K562 (cell line): ENCODE measurements around the gene PALMD. TPM values are rescaled to one million over a fixed set of nuclear protein-coding genes. Genes with fewer than 3 reads are reported as not detected.

ENCODE experiments used
- CTBP1 ChIP-seq: fragments of 450-650 bp; IDR thresholded peaks from 2 replicates; pipeline ENCODE4 v1.6.1; 2016; ENCODE audit warnings: borderline replicate concordance
- CXXC5 ChIP-seq: fragments of 250-450 bp; sonication (Bioruptor Pico); IDR thresholded peaks from 2 replicates; pipeline ENCODE4 v1.8.0; 2022; ENCODE audit warnings: inconsistent platforms, mild to moderate bottlenecking, moderate library complexity
- E2F3 ChIP-seq: fragments of 250-450 bp; sonication (Bioruptor Pico); IDR thresholded peaks from 2 replicates; pipeline ENCODE4 v1.4.0; 2020; ENCODE audit warnings: mild to moderate bottlenecking
- GABPB2 ChIP-seq: fragments of 250-450 bp; sonication (Bioruptor Pico); conservative IDR thresholded peaks from 2 replicates; pipeline ENCODE4 v1.5.1; 2021; ENCODE audit warnings: mild to moderate bottlenecking
- GTF2E2 ChIP-seq: fragments of 200-800 bp; sonication (Bioruptor generic); IDR thresholded peaks from 2 replicates; pipeline ENCODE4 v1.6.1; 2016; ENCODE audit warnings: missing genetic modification characterization, missing compliant biosample characterization
- HNRNPLL ChIP-seq: fragments of 200-400 bp; formaldehyde crosslinking; IDR thresholded peaks from 2 replicates; pipeline ENCODE4 v1.6.1; 2017; ENCODE audit warnings: low read length, low read depth, mild to moderate bottlenecking; ENCODE audit not compliant: poor library complexity, severe bottlenecking
- KLF1 ChIP-seq: fragments of 450-650 bp; IDR thresholded peaks from 2 replicates; pipeline ENCODE4 v1.6.1; 2016; ENCODE audit warnings: missing genetic modification characterization, missing compliant biosample characterization
- NR2C2 ChIP-seq, 2 experiments: fragments of 200-800 bp in 1 of 2; sonication (Bioruptor generic) in 1 of 2; sonication (generic) in 1 of 2; formaldehyde crosslinking in 1 of 2; IDR thresholded peaks; 2 replicates each; pipeline versions ENCODE4 v1.6.1 to v1.8.0; 2016 to 2022; ENCODE audit warnings: mild to moderate bottlenecking in 1 of 2, missing compliant biosample characterization in 1 of 2, missing genetic modification characterization in 1 of 2, missing genetic modification reagents in 1 of 2
- PHF8 ChIP-seq: fragments of 200-600 bp; sonication (generic); IDR thresholded peaks from 2 replicates; pipeline ENCODE4 v1.6.1; 2012; ENCODE audit warnings: mixed run types, mild to moderate bottlenecking, inconsistent platforms, low read length, moderate library complexity, borderline replicate concordance
- RB1 ChIP-seq: fragments of 450-650 bp; IDR thresholded peaks from 2 replicates; pipeline ENCODE4 v1.6.1; 2017; ENCODE audit warnings: low read depth, mild to moderate bottlenecking
- RBM22 ChIP-seq: fragments of 200-400 bp; formaldehyde crosslinking; IDR thresholded peaks from 2 replicates; pipeline ENCODE4 v1.6.1; 2018; ENCODE audit warnings: low read length, low read depth; ENCODE audit not compliant: poor library complexity, severe bottlenecking
- RFX1 ChIP-seq: fragments of 450-650 bp; IDR thresholded peaks from 2 replicates; pipeline ENCODE4 v1.6.1; 2016; ENCODE audit warnings: mild to moderate bottlenecking, moderate library complexity
- TAF15 ChIP-seq: fragments of 200-400 bp; formaldehyde crosslinking; IDR thresholded peaks from 2 replicates; pipeline ENCODE4 v1.6.1; 2017; ENCODE audit warnings: mild to moderate bottlenecking, low read depth, low read length, moderate library complexity
- ZKSCAN1 ChIP-seq: fragments of 150-350 bp; IDR thresholded peaks from 2 replicates; pipeline ENCODE4 v1.6.1; 2016; ENCODE audit warnings: low read depth, low read length
- ZNF143 ChIP-seq: sonication (generic); formaldehyde crosslinking; IDR thresholded peaks from 2 replicates; pipeline ENCODE4 v1.9.0; 2022; ENCODE audit warnings: mild to moderate bottlenecking, missing genetic modification reagents
- ZNF253 ChIP-seq: fragments of 250-450 bp; sonication (Bioruptor Pico); conservative IDR thresholded peaks from 2 replicates; pipeline ENCODE4 v1.6.1; 2021; ENCODE audit warnings: mild to moderate bottlenecking
- ZSCAN29 ChIP-seq: fragments of 450-650 bp; IDR thresholded peaks from 2 replicates; pipeline ENCODE4 v1.6.1; 2017
- polyA plus RNA-seq, 8 experiments: library from polyadenylated mRNA; depleted of rRNA in 4 of 8; stranded (reverse) in 5 of 8; unstranded in 3 of 8; fragments of >200 nt; fragmentation: Nextera tagmentation in 2 of 8; fragmentation: Illumina TruSeq in 1 of 8; extraction: Ambion mirVana in 2 of 8; extraction: Trizol in 1 of 8; gene quantifications; 2 replicates each; pipeline versions ENCODE4 v1.2.1 to v1.2.3, GENCODE V29; 2011 to 2014; ENCODE audit warnings: inconsistent platforms in 1 of 8, missing spikeins in 1 of 8
- total RNA-seq, 7 experiments: library from RNA; depleted of rRNA in 6 of 7; stranded (reverse); fragments of >200 nt in 6 of 7; fragmentation: Illumina TruSeq in 2 of 7; extraction: Trizol in 2 of 7; gene quantifications; 2 replicates each; pipeline versions ENCODE4 v1.2.1 to v1.2.3, GENCODE V29; 2011 to 2021; ENCODE audit warnings: low replicate concordance in 1 of 7
- TF ChIP-seq, protein P1 (sequence below): fragments of 450-650 bp; IDR thresholded peaks from 2 replicates; pipeline ENCODE4 v1.6.1; 2016; ENCODE audit warnings: missing biosample characterization, missing genetic modification characterization
- TF ChIP-seq, protein P2 (sequence below): fragments of 250-450 bp; sonication (Bioruptor Pico); IDR thresholded peaks from 2 replicates; pipeline ENCODE4 v1.5.0; 2020; ENCODE audit warnings: mild to moderate bottlenecking, borderline replicate concordance
- TF ChIP-seq, protein P3 (sequence below): fragments of 200-800 bp; sonication (Bioruptor generic); IDR thresholded peaks from 2 replicates; pipeline ENCODE4 v1.6.1; 2017; ENCODE audit warnings: missing genetic modification characterization, missing compliant biosample characterization
- TF ChIP-seq, protein P4 (sequence below), 3 experiments: IDR thresholded peaks in 2 of 3; conservative IDR thresholded peaks in 1 of 3; 2 replicates each; pipeline ENCODE4 v1.5.1; 2011 to 2012; ENCODE audit warnings: low read length in 3 of 3, mild to moderate bottlenecking in 3 of 3, control low read depth in 2 of 3, improper control_type of control experiment in 1 of 3, inconsistent platforms in 1 of 3, low read depth in 1 of 3, mixed read lengths in 1 of 3, moderate library complexity in 1 of 3; ENCODE audit not compliant: insufficient read depth in 2 of 3
- TF ChIP-seq, protein P5 (sequence below): fragments of 250-450 bp; sonication (Bioruptor Pico); IDR thresholded peaks from 2 replicates; pipeline ENCODE4 v1.8.0; 2021; ENCODE audit warnings: borderline replicate concordance, mild to moderate bottlenecking, moderate library complexity; ENCODE audit not compliant: poor library complexity, severe bottlenecking

The PALMD gene
- total and polyA plus RNA-seq, 9 of the 15 experiments (the other 6 are each of a cell fraction or from before 2014, with no cell fraction given): 2.7 to 13.5 (median 5.4) TPM

DNA sequence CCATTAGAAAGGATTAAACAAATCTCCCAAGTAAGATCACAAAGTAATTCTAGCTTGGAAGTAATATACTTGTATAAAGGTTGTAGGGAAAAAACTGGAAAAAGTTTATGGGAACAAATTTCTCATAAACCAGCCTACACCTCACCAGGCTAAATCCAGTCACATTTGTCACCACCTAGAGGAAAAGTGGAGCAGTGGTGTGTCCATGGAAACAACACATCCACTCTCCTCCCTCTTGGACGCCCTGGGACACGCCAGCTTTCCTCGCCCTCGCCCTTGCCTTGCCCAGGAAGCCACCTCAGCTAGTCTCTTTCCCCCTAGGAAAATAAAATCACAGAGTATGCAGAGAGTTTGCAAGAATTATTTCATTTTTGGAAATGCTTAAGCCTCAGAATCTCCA lies 2.2 kb downstream of the PALMD start (continued):
- TF ChIP-seq, protein P1, sequence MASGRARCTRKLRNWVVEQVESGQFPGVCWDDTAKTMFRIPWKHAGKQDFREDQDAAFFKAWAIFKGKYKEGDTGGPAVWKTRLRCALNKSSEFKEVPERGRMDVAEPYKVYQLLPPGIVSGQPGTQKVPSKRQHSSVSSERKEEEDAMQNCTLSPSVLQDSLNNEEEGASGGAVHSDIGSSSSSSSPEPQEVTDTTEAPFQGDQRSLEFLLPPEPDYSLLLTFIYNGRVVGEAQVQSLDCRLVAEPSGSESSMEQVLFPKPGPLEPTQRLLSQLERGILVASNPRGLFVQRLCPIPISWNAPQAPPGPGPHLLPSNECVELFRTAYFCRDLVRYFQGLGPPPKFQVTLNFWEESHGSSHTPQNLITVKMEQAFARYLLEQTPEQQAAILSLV (tag): no peak
- no peak for TF ChIP-seq E2F3 (CRISPR knock-in tag)
- no peak for TF ChIP-seq PHF8
- no peak for TF ChIP-seq GTF2E2 (tag)
- TF ChIP-seq, protein P2, sequence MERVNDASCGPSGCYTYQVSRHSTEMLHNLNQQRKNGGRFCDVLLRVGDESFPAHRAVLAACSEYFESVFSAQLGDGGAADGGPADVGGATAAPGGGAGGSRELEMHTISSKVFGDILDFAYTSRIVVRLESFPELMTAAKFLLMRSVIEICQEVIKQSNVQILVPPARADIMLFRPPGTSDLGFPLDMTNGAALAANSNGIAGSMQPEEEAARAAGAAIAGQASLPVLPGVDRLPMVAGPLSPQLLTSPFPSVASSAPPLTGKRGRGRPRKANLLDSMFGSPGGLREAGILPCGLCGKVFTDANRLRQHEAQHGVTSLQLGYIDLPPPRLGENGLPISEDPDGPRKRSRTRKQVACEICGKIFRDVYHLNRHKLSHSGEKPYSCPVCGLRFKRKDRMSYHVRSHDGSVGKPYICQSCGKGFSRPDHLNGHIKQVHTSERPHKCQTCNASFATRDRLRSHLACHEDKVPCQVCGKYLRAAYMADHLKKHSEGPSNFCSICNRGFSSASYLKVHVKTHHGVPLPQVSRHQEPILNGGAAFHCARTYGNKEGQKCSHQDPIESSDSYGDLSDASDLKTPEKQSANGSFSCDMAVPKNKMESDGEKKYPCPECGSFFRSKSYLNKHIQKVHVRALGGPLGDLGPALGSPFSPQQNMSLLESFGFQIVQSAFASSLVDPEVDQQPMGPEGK (CRISPR knock-in tag): no peak
- TF ChIP-seq, protein P3, sequence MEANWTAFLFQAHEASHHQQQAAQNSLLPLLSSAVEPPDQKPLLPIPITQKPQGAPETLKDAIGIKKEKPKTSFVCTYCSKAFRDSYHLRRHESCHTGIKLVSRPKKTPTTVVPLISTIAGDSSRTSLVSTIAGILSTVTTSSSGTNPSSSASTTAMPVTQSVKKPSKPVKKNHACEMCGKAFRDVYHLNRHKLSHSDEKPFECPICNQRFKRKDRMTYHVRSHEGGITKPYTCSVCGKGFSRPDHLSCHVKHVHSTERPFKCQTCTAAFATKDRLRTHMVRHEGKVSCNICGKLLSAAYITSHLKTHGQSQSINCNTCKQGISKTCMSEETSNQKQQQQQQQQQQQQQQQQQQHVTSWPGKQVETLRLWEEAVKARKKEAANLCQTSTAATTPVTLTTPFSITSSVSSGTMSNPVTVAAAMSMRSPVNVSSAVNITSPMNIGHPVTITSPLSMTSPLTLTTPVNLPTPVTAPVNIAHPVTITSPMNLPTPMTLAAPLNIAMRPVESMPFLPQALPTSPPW (CRISPR knock-in tag): no peak
- TF ChIP-seq TAF15: no peak
- no peak for TF ChIP-seq CTBP1
- 0 out of 2 replicates have a peak, but pooled peaks have one; percentile 16 for TF ChIP-seq CXXC5
- peak; percentile 85 for TF ChIP-seq RFX1
- no peak for TF ChIP-seq ZNF253 (CRISPR knock-in tag)
- TF ChIP-seq HNRNPLL: peak; percentile 61
- no peak for TF ChIP-seq RBM22
- no peak for TF ChIP-seq GABPB2 (CRISPR knock-in tag)
- TF ChIP-seq, protein P4, sequence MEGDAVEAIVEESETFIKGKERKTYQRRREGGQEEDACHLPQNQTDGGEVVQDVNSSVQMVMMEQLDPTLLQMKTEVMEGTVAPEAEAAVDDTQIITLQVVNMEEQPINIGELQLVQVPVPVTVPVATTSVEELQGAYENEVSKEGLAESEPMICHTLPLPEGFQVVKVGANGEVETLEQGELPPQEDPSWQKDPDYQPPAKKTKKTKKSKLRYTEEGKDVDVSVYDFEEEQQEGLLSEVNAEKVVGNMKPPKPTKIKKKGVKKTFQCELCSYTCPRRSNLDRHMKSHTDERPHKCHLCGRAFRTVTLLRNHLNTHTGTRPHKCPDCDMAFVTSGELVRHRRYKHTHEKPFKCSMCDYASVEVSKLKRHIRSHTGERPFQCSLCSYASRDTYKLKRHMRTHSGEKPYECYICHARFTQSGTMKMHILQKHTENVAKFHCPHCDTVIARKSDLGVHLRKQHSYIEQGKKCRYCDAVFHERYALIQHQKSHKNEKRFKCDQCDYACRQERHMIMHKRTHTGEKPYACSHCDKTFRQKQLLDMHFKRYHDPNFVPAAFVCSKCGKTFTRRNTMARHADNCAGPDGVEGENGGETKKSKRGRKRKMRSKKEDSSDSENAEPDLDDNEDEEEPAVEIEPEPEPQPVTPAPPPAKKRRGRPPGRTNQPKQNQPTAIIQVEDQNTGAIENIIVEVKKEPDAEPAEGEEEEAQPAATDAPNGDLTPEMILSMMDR (IDR thresholded peaks at IDR 0.05 in 2 of 3, conservative IDR thresholded peaks at IDR 0.05 in 1 of 3; ENCODE audit: insufficient read depth in 2 of 3, low read depth in 1 of 3, low read length in 3 of 3): peak; percentile 48 to 70 (median 66)
- no peak for TF ChIP-seq ZKSCAN1
- no peak for TF ChIP-seq KLF1
- TF ChIP-seq ZNF143 (CRISPR knock-in tag): no peak
- no peak for TF ChIP-seq NR2C2 (CRISPR knock-in tag; IDR thresholded peaks at IDR 0.05)
- TF ChIP-seq NR2C2 (tag; IDR thresholded peaks at IDR 0.05): no peak
- TF ChIP-seq, protein P5, sequence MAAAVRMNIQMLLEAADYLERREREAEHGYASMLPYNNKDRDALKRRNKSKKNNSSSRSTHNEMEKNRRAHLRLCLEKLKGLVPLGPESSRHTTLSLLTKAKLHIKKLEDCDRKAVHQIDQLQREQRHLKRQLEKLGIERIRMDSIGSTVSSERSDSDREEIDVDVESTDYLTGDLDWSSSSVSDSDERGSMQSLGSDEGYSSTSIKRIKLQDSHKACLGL (CRISPR knock-in tag): no peak
- no peak for TF ChIP-seq RB1
- no peak for TF ChIP-seq ZSCAN29
